Retinal pigment epithelial cell (primary cell): ENCODE measurements around the gene EFNA5.

ENCODE experiments used
- DNase-seq: peaks from one replicate; pipeline ENCODE4 v3.0.0-alpha.2; 2010; ENCODE audit warnings: low read depth
- H3K4me3 ChIP-seq: 2 replicates; pipeline ENCODE4 v1.5.1; 2011; ENCODE audit warnings: mild to moderate bottlenecking, low read length, control low read depth, moderate library complexity
- TF ChIP-seq, protein P1 (sequence below): conservative IDR thresholded peaks from 2 replicates; pipeline ENCODE4 v1.5.1; 2011; ENCODE audit warnings: low read depth, low read length, control low read depth, inconsistent platforms

EFNA5 gene

DNA sequence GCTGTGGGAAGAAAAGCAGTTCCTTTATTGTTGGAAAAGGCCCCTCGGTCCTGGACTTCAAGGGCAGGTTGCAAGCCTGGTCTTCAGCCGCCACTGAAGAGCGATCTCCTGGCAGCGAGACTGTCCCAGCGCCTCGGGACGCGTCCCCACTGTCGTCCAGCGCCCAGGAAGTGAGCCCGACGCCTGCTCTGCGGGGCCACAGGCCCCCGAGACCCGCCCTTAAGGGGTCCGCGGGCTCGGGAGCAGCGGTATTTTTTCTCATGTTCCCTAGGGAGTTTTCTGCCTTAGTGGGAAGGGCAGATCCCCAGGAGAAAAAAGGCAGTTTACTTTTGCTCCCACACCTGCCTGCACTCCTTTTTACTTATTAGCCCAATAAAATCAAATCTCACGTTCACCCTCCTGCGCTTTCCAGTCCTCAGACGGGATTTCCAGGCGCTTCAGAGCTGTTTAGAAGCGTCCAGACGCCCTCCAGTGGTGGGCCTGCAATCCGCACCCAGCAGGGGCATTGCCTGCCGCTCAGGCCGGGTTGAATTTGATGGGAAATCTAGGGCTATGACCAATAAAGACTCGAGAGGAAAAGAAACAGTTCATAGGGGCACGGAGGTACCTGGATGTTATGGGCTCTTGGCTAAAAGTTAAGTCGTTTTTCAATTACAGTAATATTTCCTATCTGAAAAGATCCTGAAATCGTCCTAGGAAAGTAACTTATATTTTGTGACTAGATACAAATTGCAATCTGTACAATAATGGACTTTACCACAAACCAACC lies 2.8 kb upstream of the EFNA5 start:
- TF ChIP-seq, protein P1, sequence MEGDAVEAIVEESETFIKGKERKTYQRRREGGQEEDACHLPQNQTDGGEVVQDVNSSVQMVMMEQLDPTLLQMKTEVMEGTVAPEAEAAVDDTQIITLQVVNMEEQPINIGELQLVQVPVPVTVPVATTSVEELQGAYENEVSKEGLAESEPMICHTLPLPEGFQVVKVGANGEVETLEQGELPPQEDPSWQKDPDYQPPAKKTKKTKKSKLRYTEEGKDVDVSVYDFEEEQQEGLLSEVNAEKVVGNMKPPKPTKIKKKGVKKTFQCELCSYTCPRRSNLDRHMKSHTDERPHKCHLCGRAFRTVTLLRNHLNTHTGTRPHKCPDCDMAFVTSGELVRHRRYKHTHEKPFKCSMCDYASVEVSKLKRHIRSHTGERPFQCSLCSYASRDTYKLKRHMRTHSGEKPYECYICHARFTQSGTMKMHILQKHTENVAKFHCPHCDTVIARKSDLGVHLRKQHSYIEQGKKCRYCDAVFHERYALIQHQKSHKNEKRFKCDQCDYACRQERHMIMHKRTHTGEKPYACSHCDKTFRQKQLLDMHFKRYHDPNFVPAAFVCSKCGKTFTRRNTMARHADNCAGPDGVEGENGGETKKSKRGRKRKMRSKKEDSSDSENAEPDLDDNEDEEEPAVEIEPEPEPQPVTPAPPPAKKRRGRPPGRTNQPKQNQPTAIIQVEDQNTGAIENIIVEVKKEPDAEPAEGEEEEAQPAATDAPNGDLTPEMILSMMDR: peak; percentile 99
- H3K4me3 ChIP-seq: peak overlapping the region; percentile 95
- DNase-seq: peak; percentile 78

DNA sequence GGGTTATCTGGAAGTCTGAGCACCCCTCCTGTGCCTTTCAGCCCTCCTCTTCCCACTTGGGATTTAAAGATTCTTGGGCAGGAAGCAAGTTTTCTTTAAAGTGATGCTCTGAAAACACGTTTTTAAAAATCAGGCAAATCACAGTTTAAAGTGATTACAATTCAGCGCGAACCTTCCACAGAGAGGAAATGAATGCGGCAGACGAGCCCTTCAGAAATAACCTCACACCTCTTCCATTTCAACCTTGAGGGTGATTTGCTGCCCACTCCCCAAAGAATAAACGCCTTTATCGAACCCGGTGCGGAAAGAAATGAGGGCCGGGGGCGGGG lies 2.3 kb upstream of the EFNA5 start:
- TF ChIP-seq, protein P1: no peak
- peak overlapping the region; percentile 95 for H3K4me3 ChIP-seq
- DNase-seq: no peak

DNA sequence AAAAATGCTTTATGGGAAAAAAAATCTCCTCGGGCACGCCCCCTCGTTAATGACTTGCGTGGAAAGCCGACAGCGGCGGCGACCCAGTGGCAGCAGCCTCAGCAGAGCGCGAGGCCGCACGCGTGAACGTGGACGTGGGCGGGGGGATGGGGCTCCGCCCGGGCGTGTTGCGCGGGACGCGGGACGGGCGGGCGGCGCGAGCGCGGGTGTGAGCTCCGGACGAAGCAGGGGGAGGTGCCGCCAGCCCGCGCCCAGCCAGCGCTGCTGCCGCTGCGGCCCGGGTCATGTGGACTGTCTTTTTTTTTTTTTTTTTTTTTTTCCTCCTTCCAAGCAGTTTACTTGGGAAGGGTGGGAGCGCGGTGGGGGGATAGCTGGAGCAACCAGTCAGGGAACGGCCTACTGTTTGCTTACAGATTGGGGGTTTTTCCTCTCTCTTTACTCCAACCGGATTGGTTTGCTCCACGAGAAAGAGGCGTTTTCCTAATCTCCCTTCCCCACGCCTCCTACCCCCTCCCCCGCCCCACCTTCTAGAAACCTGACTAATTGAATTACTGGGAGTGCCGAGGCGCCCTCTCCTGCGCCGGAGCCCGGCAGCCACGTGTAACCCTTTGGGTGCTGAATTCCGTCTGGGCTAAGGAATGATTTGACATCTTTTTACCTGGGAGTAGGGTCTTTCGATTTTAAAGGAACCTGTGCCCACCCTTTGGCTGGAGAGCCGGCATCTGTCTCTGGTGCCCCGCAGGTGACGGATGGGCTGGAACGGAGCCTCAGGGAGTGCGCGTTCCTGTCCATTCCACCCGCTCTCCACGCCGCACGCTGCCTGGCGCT lies 1.7 kb upstream of the EFNA5 start:
- peak overlapping the region; percentile 95 for H3K4me3 ChIP-seq
- DNase-seq: peak; percentile 99
- TF ChIP-seq, protein P1: no peak

DNA sequence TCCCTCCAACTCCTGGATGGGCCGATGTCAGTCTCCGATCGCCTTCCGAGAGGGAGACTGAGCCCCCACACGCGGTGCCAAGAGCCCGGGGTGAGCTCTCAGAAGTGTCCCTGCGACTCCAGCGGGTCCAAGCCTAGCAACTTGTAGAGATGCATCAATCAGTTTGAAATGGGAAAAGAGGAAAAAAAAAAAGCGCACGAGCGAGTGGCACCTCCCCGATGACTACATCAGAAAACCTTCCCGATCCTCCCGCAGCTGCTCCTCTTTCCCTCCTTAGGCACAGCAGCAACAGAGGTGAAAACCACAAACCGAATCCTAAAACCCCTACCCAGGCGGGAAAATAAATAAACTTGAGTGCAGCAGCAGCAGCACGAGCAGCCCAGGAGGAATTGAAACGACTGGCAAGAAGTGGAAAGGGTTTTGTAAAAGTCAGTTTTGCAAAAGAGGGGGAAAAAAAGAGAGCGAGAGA lies 1.0 kb upstream of the EFNA5 start:
- peak overlapping the region; percentile 95 for H3K4me3 ChIP-seq
- TF ChIP-seq, protein P1: no peak
- peak; percentile 45 for DNase-seq

DNA sequence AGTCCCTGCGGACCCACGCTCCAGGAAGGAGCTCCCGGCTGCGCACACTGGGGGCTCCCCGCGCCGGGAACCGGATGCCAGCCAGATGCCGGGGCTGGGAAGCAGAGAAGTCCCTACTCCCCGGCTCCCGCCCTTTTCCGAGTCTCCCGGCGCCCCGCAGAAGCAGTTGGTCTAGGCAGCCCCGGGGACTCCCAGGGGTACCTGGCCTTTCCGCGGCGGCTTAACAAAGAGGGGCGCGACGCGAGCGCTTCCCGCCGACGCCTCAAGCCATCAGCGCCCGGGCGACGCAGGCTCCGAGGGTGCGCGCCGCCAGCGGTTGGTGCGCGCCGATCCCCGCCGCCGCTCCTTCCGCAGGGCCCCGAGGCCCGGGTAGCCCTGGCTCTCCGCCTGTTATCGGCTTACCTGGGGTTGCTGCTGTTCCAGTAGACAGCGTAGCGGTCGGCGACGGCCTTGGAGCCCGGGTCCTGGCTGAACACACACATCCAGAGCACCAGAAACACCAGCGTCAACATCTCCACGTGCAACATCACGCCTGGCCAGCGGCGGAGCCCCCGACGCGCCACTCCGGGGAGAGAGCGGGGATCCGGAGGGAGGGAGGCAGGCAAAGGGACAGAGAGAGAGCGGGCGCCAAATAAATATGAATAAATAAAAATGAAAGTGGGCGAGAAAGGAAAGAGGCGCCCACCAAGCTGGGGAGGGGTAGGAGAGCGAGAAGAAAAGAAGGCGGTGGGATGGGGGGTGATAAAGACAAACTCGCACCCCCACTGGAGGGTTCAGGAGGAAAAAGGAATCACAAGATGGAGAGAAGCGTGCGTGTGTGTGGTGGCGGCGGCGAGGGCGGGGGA lies 428 bp downstream of the EFNA5 start:
- DNase-seq: no peak
- TF ChIP-seq, protein P1: no peak

DNA sequence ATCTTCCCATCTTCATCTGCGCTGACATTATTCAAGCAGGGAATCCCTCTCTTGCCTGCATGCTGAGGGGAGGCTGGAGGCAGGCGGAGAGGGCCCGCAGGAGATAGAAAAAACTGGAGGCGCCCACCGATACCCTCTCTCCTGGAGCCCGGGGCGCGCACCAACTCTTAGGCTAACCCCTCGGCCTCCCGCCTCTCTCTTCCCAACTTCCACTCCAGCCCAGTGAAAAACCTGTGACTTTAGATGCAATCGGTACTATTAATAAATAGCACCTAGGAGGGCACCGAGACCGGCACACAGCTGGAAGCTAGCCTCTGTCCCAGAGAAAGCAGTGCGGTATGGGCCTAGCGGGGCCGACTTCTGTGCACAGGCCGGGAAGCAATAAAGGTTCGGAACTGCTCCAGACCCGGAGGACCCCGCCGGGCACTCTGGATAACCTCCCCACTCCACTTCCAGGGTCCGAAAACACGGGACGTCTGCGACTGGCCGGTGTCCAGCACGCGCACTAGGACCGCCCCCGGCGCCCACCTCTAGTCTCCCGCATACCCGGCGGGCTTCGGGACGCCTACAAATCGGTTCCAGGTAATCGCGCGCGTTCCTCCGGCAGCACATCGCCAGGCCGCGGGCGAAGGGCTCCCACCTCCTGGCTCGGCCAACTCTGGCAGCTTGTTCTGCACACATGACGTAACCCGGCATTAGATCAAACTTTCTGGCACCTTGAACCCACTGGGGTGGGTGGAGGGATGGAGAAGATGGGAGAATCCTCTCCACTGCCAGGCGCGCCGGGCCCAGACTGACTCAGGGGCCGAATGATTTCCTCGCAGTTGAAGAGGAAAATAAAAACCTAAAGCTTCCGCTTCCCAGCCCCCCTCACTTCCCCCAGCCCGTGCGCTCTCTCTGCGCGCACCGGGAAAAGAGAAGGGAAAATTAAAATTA lies 1.4 kb downstream of the EFNA5 start:
- no peak for DNase-seq
- H3K4me3 ChIP-seq: peak overlapping the region; percentile 95
- TF ChIP-seq, protein P1: no peak

More for the DNA sequence above, 428 bp downstream of the EFNA5 start:
- peak overlapping the region; percentile 95 for H3K4me3 ChIP-seq
